Activated naive CD4-positive, alpha-beta T cell treated with anti-CD3 and anti-CD28 coated beads, Interleukin-2, amount 50 U/mL, for 72 hours (primary cell): Measurements from ENCODE around the gene EXOC2. TPM values are rescaled to one million over a fixed set of nuclear protein-coding genes. Genes with fewer than 3 reads are reported as not detected.

Experiments
- ATAC-seq, 2 donors: fragments of 150-1000 bp; cut with Tn5 transposase; 2 replicates each; pipeline ENCODE4 v1.10.0; 2021; ENCODE audit warnings: mild to moderate bottlenecking in 2 of 2, moderate library complexity in 2 of 2
- DNase-seq, 2 donors: peaks; one replicate each; pipeline ENCODE4 v3.0.0; 2021 to 2022; ENCODE audit warnings: low spot score in 2 of 2
- H3K27ac Mint-ChIP-seq, 2 donors: one replicate each; pipeline ENCODE4 v1.8.0; 2022; ENCODE audit warnings: mild to moderate bottlenecking in 2 of 2, mixed read lengths in 2 of 2
- H3K36me3 Mint-ChIP-seq, 2 donors: one replicate each; pipeline ENCODE4 v1.8.0; 2022; ENCODE audit warnings: mixed read lengths in 2 of 2
- H3K9me3 Mint-ChIP-seq, 2 donors: one replicate each; pipeline ENCODE4 v1.8.0; 2022; ENCODE audit warnings: mixed read lengths in 2 of 2
- total RNA-seq, 2 donors: library from RNA; stranded (reverse); gene quantifications; one replicate each; pipeline ENCODE4 v1.2.3, GENCODE V29; 2022

The EXOC2 gene
- total RNA-seq, 2 donors from 2014 or later: 30.7 to 49.3 TPM

GRCh38 chr6:449486-450419 lies 243.2 kb downstream of the EXOC2 start:
- ATAC-seq: no peak
- DNase-seq: peak in 1 of 2 donors; percentile 48
- Mint-ChIP-seq H3K27ac (peak overlapping the region in 1 of 2 donors; percentile 92), H3K9me3 (peaks cover 0 to 6% of the 10 kb centered on the region in 2 donors), H3K36me3 (peaks cover 0 to 13% of the 10 kb centered on the region in 2 donors)

- peaks cover 0 to 6% of the 10 kb centered on the region in 2 donors for H3K9me3 Mint-ChIP-seq
- ATAC-seq: no peak
- peak overlapping the region; percentile 90 to 92 for H3K27ac Mint-ChIP-seq
Observed at GRCh38 chr6:449057-449430, 243.9 kb downstream of the EXOC2 start.

GRCh38 chr6:448296-449056 lies 244.5 kb downstream of the EXOC2 start:
- DNase-seq (peak in 1 of 2 donors; percentile 53), ATAC-seq (no peak)
- H3K9me3 Mint-ChIP-seq: peaks cover 0 to 6% of the 10 kb centered on the region in 2 donors
- H3K27ac Mint-ChIP-seq: peak overlapping the region; percentile 90 to 92
- H3K36me3 Mint-ChIP-seq: peaks cover 0 to 13% of the 10 kb centered on the region in 2 donors

More at GRCh38 chr6:449057-449430, 243.9 kb downstream of the EXOC2 start:
- DNase-seq: no peak
- H3K36me3 Mint-ChIP-seq: peaks cover 0 to 13% of the 10 kb centered on the region in 2 donors

- peak; percentile 7 to 47 for ATAC-seq
Observed at GRCh38 chr6:447381-448165, 245.4 kb downstream of the EXOC2 start.

GRCh38 chr6:446418-447366 lies 246.2 kb downstream of the EXOC2 start:
- DNase-seq (peak; percentile 92 to 94), ATAC-seq (peak; percentile 85 to 88)
- H3K27ac Mint-ChIP-seq: peak overlapping the region; percentile 90 to 92
- peaks cover 0 to 6% of the 10 kb centered on the region in 2 donors for H3K9me3 Mint-ChIP-seq
- H3K36me3 Mint-ChIP-seq: peaks cover 0 to 13% of the 10 kb centered on the region in 2 donors

More at GRCh38 chr6:447381-448165, 245.4 kb downstream of the EXOC2 start:
- Mint-ChIP-seq H3K36me3 (peaks cover 0 to 13% of the 10 kb centered on the region in 2 donors), H3K27ac (peak overlapping the region; percentile 90 to 92), H3K9me3 (peaks cover 0 to 6% of the 10 kb centered on the region in 2 donors)
- peak; percentile 45 to 55 for DNase-seq

- peaks cover 0 to 6% of the 10 kb centered on the region in 2 donors for H3K9me3 Mint-ChIP-seq
- H3K36me3 Mint-ChIP-seq: peaks cover 0 to 13% of the 10 kb centered on the region in 2 donors
- H3K27ac Mint-ChIP-seq: peak overlapping the region; percentile 90 to 92
- peak in 1 of 2 donors; percentile 56 for DNase-seq
- ATAC-seq: peak in 1 of 2 donors; percentile 18
Observed at GRCh38 chr6:445571-446417, 247.1 kb downstream of the EXOC2 start.

GRCh38 chr6:444653-445275 lies 248.2 kb downstream of the EXOC2 start:
- DNase-seq (peak; percentile 52 to 64), ATAC-seq (peak; percentile 32 to 45)
- H3K9me3 Mint-ChIP-seq: peaks cover 0 to 6% of the 10 kb centered on the region in 2 donors
- peak overlapping the region; percentile 90 to 92 for H3K27ac Mint-ChIP-seq
- H3K36me3 Mint-ChIP-seq: peaks cover 0 to 13% of the 10 kb centered on the region in 2 donors

GRCh38 chr6:443621-444159 lies 249.2 kb downstream of the EXOC2 start:
- Mint-ChIP-seq H3K36me3 (peaks cover 0 to 4% of the 10 kb centered on the region in 2 donors), H3K9me3 (no peaks in the 10 kb centered on the region)

GRCh38 chr6:441126-441920 lies 251.6 kb downstream of the EXOC2 start:
- DNase-seq (peak in 1 of 2 donors; percentile 47), ATAC-seq (no peak)
- no peak overlapping the region for H3K27ac Mint-ChIP-seq
- no peaks in the 10 kb centered on the region for H3K36me3 Mint-ChIP-seq
- H3K9me3 Mint-ChIP-seq: no peaks in the 10 kb centered on the region

More at GRCh38 chr6:443621-444159, 249.2 kb downstream of the EXOC2 start:
- peak in 1 of 2 donors; percentile 52 for DNase-seq
- no peak for ATAC-seq
- H3K27ac Mint-ChIP-seq: no peak overlapping the region

GRCh38 chr6:439641-440167 lies 253.2 kb downstream of the EXOC2 start:
- H3K9me3 Mint-ChIP-seq: no peaks in the 10 kb centered on the region

GRCh38 chr6:438634-439170 lies 254.2 kb downstream of the EXOC2 start:
- ATAC-seq (no peak), DNase-seq (no peak)
- H3K36me3 Mint-ChIP-seq: no peaks in the 10 kb centered on the region
- H3K9me3 Mint-ChIP-seq: no peaks in the 10 kb centered on the region
- no peak overlapping the region for H3K27ac Mint-ChIP-seq

More at GRCh38 chr6:439641-440167, 253.2 kb downstream of the EXOC2 start:
- no peaks in the 10 kb centered on the region for H3K36me3 Mint-ChIP-seq
- H3K27ac Mint-ChIP-seq: no peak overlapping the region
- DNase-seq (no peak), ATAC-seq (no peak)

GRCh38 chr6:437037-437392 lies 255.9 kb downstream of the EXOC2 start:
- Mint-ChIP-seq H3K36me3 (no peaks in the 10 kb centered on the region), H3K27ac (no peak overlapping the region), H3K9me3 (no peaks in the 10 kb centered on the region)
- ATAC-seq (no peak), DNase-seq (no peak)
